Panc1 (cell line): Measurements from ENCODE around the gene PLAU. TPM values are rescaled to one million over a fixed set of nuclear protein-coding genes. Genes with fewer than 3 reads are reported as not detected.

Experiments used
- ATAC-seq: fragments of 200-7000 bp; cut with Tn5 transposase; 2 replicates; pipeline ENCODE4 v1.9.1; 2020; ENCODE audit warnings: mild to moderate bottlenecking, moderate library complexity
- BruUV-seq: library from RNA; stranded (reverse); fragments of 400-500 nt; replicated peaks from 2 replicates; lab custom pipeline; 2021; lab: Mats Ljungman, UMichigan
- CTCF ChIA-PET: fragments of 300-600 bp; sonication (Branson Sonifier 250); formaldehyde crosslinking; loops from one replicate; lab custom pipeline; 2022; ENCODE audit warnings: antibody characterized with exemption; lab: Charles Lee
- POLR2A ChIA-PET: fragments of 300-600 bp; sonication (Branson Sonifier 250); formaldehyde crosslinking; loops from one replicate; lab custom pipeline; 2022; ENCODE audit warnings: antibody characterized with exemption; lab: Charles Lee
- DNase-seq: peaks from one replicate; pipeline ENCODE4 v3.0.0-alpha.2; 2010; ENCODE audit warnings: low read depth, low spot score
- H3K27ac ChIP-seq: 2 replicates; pipeline ENCODE4 v1.5.1; 2011; ENCODE audit warnings: mild to moderate bottlenecking, low read length, inconsistent platforms
- H3K27me3 ChIP-seq: fragments of 200-500 bp; sonication (Bioruptor generic); 2 replicates; pipeline ENCODE4 v1.6.0; 2014; ENCODE audit warnings: low read length, inconsistent platforms; ENCODE audit not compliant: control insufficient read depth, insufficient read depth
- H3K36me3 ChIP-seq: fragments of 200-500 bp; sonication (Bioruptor generic); 2 replicates; pipeline ENCODE4 v1.5.1; 2014; ENCODE audit warnings: inconsistent platforms, mild to moderate bottlenecking, low read length, moderate library complexity; ENCODE audit not compliant: control insufficient read depth, insufficient read depth
- H3K4me1 ChIP-seq: 2 replicates; pipeline ENCODE4 v1.5.1; 2011; ENCODE audit warnings: inconsistent platforms, mild to moderate bottlenecking, low read length, moderate library complexity; ENCODE audit not compliant: control insufficient read depth, insufficient read depth
- H3K4me3 ChIP-seq, 2 experiments: 2 replicates each; pipeline ENCODE4 v1.5.1; 2011 to 2012; ENCODE audit warnings: low read depth in 2 of 2, low read length in 2 of 2, mild to moderate bottlenecking in 2 of 2, inconsistent platforms in 1 of 2, moderate library complexity in 1 of 2
- H3K9me3 ChIP-seq: fragments of 200-500 bp; sonication (Bioruptor generic); 2 replicates; pipeline ENCODE4 v1.5.1; 2014; ENCODE audit warnings: low read depth, mild to moderate bottlenecking, inconsistent platforms, low read length, moderate library complexity; ENCODE audit not compliant: control insufficient read depth, insufficient read depth
- POLR2AphosphoS5 ChIP-seq: IDR thresholded peaks from 2 replicates; pipeline ENCODE4 v1.6.1; 2012; ENCODE audit warnings: mild to moderate bottlenecking, low read depth, low read length, moderate library complexity
- SIN3A ChIP-seq: IDR thresholded peaks from 2 replicates; pipeline ENCODE4 v1.6.1; 2012; ENCODE audit warnings: low read depth, mild to moderate bottlenecking, low read length, moderate library complexity, borderline replicate concordance; ENCODE audit not compliant: insufficient read depth
- TCF7L2 ChIP-seq: IDR thresholded peaks from 2 replicates; pipeline ENCODE4 v1.6.1; 2011; ENCODE audit warnings: mild to moderate bottlenecking, low read depth, low read length, inconsistent platforms
- in situ Hi-C: cut with HindIII; loops from 2 replicates; pipeline ENCODE4 v1.10.0; 2016; ENCODE audit warnings: low sequenced_read_pairs, low pct_unique_long_range_greater_than_20kb
- intact Hi-C: fragments of 100-400 bp; cut with micrococcal nuclease; formaldehyde crosslinking; loops from one replicate; pipeline ENCODE4 v1.10.0; 2022; ENCODE audit not compliant: unreplicated experiment
- total RNA-seq: library from RNA; stranded (reverse); gene quantifications from one replicate; pipeline ENCODE4 v1.2.1, GENCODE V29; 2021; ENCODE audit not compliant: unreplicated experiment
- TF ChIP-seq, protein P1 (sequence below): fragments of 450-650 bp; IDR thresholded peaks from 2 replicates; pipeline ENCODE4 v1.5.1; 2017; ENCODE audit warnings: mild to moderate bottlenecking
- TF ChIP-seq, protein P2 (sequence below), 2 experiments: IDR thresholded peaks; 2 replicates each; pipeline ENCODE4 v1.6.1; 2011 to 2012; ENCODE audit warnings: low read depth in 2 of 2, control low read depth in 1 of 2, low read length in 1 of 2, mild to moderate bottlenecking in 1 of 2, moderate library complexity in 1 of 2; ENCODE audit not compliant: insufficient read depth in 1 of 2

The PLAU gene
- total RNA-seq, 1 experiment from 2014 or later: 305 TPM

DNA sequence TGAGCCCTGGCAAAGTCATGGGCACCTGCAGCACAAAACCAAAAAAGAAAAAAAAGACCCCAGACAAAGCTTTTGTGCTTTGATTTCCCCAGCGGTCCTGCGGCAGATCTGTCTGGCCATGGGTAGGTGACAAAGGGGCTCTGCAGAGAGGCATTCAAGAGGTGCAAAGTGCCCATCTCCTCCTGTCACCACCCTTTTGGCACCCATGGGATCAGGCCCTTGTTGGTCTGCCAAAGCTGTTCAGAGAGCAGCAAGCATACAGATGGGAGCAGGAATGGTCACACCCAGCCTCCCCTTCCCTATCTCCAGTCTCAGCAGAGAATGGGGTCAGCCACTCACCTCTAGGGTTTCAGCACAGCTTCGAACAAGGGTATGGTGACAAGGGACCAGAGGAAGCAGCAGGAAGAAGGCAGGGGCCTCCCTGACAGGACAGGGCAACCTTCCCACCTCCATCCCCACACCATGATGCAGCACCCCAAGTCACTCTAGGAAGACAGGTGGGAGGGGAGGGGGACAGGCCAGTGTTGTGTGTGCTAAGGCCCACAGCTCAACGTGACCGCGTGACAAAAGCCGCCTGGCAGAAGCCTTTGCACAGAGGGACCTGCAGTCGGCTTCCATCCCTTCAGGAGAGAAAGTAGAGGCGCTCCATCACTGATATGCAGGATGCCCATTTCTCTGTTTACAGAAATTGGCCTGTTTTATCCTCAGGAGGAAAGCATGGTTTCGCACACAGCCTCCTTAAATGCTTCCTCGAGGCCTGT lies 42.9 kb upstream of the PLAU start:
- Histone ChIP-seq H3K27me3 (no peaks in the 10 kb centered on the region), H3K27ac (no peak overlapping the region), H3K9me3 (no peaks in the 10 kb centered on the region), H3K4me3 (no peak overlapping the region), H3K36me3 (peaks cover 2% of the 10 kb centered on the region; the same call in 1 of the 2 replicates), H3K4me1 (peaks cover 18% of the 10 kb centered on the region)
- in situ Hi-C loops: no loop called here
- no peak for DNase-seq
- POLR2A ChIA-PET: no interaction called here
- TF ChIP-seq TCF7L2 (no peak), POLR2AphosphoS5 (no peak)
- BruUV-seq: no TSS peak
- CTCF ChIA-PET: no interaction called here
- intact Hi-C loops: no loop called here
- ATAC-seq: no peak

DNA sequence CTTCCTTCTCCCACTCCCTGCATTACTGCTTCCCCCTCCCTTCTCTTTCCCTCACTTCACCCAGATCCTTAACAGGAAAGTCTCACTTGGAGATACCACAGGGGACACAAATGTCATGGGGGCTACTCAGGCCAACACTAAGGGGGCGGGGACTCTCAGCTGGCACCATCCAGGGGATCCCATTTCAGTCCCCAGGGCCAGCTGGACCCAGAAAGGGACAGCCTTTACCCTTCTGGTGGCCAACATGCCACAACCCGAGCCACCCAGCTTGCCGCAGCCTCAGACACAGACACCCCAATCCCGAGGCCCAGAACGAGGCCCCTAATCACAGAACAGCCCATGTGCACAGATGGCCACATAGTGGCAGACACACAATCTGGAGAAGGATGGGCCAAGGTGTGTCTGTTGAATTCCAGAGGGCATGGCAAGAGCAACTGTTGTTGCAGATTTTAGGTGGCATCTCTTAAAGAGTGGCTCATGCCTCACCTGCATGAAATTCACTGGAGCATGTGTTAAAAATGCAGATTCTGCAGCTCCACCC lies 42.2 kb upstream of the PLAU start:
- intact Hi-C loops: no loop called here
- H3K27ac ChIP-seq: no peak overlapping the region
- H3K4me3 ChIP-seq: no peak overlapping the region
- peaks cover 23% of the 10 kb centered on the region for H3K4me1 ChIP-seq
- ChIA-PET POLR2A (no interaction called here), CTCF (no interaction called here)
- no peaks in the 10 kb centered on the region for H3K27me3 ChIP-seq
- no TSS peak for BruUV-seq
- in situ Hi-C loops: no loop called here
- no peak for DNase-seq
- TF ChIP-seq TCF7L2: no peak
- TF ChIP-seq, protein P1, sequence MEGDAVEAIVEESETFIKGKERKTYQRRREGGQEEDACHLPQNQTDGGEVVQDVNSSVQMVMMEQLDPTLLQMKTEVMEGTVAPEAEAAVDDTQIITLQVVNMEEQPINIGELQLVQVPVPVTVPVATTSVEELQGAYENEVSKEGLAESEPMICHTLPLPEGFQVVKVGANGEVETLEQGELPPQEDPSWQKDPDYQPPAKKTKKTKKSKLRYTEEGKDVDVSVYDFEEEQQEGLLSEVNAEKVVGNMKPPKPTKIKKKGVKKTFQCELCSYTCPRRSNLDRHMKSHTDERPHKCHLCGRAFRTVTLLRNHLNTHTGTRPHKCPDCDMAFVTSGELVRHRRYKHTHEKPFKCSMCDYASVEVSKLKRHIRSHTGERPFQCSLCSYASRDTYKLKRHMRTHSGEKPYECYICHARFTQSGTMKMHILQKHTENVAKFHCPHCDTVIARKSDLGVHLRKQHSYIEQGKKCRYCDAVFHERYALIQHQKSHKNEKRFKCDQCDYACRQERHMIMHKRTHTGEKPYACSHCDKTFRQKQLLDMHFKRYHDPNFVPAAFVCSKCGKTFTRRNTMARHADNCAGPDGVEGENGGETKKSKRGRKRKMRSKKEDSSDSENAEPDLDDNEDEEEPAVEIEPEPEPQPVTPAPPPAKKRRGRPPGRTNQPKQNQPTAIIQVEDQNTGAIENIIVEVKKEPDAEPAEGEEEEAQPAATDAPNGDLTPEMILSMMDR: no peak
- TF ChIP-seq, protein P2, sequence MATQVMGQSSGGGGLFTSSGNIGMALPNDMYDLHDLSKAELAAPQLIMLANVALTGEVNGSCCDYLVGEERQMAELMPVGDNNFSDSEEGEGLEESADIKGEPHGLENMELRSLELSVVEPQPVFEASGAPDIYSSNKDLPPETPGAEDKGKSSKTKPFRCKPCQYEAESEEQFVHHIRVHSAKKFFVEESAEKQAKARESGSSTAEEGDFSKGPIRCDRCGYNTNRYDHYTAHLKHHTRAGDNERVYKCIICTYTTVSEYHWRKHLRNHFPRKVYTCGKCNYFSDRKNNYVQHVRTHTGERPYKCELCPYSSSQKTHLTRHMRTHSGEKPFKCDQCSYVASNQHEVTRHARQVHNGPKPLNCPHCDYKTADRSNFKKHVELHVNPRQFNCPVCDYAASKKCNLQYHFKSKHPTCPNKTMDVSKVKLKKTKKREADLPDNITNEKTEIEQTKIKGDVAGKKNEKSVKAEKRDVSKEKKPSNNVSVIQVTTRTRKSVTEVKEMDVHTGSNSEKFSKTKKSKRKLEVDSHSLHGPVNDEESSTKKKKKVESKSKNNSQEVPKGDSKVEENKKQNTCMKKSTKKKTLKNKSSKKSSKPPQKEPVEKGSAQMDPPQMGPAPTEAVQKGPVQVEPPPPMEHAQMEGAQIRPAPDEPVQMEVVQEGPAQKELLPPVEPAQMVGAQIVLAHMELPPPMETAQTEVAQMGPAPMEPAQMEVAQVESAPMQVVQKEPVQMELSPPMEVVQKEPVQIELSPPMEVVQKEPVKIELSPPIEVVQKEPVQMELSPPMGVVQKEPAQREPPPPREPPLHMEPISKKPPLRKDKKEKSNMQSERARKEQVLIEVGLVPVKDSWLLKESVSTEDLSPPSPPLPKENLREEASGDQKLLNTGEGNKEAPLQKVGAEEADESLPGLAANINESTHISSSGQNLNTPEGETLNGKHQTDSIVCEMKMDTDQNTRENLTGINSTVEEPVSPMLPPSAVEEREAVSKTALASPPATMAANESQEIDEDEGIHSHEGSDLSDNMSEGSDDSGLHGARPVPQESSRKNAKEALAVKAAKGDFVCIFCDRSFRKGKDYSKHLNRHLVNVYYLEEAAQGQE (IDR thresholded peaks at IDR 0.05; ENCODE audit: insufficient read depth in 1 of 2, low read depth in 2 of 2, low read length in 1 of 2): no peak
- no peak for TF ChIP-seq SIN3A
- no peak for TF ChIP-seq POLR2AphosphoS5
- no peak for ATAC-seq
- peaks cover 2% of the 10 kb centered on the region; the same call in 1 of the 2 replicates for H3K36me3 ChIP-seq
- H3K9me3 ChIP-seq: no peaks in the 10 kb centered on the region
